Activated CD8-positive, alpha-beta memory T cell treated with anti-CD3 and anti-CD28 coated beads, Interleukin-2, amount 50 U/mL, for 48 hours (primary cell): ENCODE results near the gene OR10K1.
A peak's percentile ranks its signal among the peaks of the same experiment; 100 is the strongest.
"Not testable (repeated sequence)": the region's sequence is repeated elsewhere in the genome, so short reads cannot be mapped to it uniquely, and the experiment has no call there.

Source experiments
- DNase-seq: peaks from one replicate; pipeline ENCODE4 v3.0.0-alpha.2; 2020

The OR10K1 gene, protein sequence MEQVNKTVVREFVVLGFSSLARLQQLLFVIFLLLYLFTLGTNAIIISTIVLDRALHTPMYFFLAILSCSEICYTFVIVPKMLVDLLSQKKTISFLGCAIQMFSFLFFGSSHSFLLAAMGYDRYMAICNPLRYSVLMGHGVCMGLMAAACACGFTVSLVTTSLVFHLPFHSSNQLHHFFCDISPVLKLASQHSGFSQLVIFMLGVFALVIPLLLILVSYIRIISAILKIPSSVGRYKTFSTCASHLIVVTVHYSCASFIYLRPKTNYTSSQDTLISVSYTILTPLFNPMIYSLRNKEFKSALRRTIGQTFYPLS

DNA sequence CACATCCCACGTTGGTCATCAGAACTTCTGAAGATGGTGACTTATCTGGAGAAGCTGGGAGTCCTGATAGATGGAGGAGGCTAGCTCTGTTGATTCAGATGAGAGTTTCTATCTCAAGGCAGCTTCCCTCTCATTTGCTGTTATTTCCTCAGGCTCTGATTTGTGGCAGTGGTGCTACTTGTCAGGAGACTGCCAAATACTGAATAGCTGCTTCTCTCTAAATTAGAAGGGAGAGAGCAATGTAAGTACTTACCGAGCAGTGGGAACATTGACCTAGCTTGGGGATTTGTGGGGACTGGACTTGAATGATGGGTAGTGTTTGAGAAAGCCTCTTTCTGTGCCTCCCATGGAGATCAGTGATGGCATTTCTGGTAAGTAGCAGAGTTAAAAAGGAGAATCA is at the start of gene OR10K1:
Gene OR10K1, plus strand, starts transcription at position 301 of the 400 bp plus-strand sequence. CDS start 3,728 bp downstream, outside the sequence.
- DNase-seq: no peak

DNA sequence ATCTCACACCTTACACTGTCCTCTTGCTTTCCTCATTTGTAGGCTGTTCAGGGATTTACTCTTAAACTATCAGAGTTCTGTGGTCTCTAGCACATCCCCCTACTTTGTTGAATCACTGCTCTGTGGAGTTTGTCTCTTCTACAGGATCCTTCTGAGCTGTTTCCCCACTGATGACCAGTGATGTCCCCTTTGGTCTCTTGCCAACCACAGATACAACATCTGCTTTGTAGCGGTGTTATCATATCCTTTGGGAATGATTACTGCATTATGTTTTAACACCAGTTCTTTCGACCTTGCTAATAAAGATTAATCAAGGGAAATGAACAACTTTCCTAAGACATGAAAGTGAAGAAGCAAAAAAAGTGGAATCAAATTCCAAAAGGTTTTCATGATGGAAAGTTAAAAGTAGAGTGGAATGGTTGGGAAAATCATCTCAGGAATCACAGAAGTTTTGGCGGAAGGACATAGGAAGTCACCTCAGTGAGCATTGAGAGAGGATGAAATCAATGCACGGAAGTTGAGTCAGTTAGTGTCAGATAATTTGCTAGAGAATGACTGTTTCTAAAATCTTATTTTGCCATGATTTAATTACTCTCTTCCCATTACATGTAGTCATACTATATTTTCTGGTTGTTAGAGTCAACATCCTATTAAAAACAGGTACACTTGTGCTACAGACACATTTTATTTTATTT is 46.8 kb upstream of the OR10K1 start:
- no peak for DNase-seq

DNA sequence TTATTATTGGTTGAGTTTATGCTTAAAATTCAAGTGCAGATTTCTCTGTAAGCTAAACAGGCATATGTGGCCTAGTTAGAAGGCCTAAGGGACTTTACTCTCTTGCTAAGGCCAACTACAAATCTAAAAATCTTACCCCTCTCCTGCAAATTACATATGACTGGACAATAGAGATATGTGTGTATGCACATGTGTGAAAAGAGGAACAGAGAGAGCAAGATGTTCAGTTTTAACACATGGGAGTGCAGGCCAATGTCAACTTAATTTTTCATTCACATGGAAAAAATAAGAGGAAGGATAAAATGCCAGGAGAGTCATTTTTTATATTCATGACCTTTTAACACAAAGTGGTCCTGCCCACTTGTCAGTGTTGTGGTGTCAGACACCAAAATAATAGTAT is 44.0 kb upstream of the OR10K1 start:
- DNase-seq: no peak

DNA sequence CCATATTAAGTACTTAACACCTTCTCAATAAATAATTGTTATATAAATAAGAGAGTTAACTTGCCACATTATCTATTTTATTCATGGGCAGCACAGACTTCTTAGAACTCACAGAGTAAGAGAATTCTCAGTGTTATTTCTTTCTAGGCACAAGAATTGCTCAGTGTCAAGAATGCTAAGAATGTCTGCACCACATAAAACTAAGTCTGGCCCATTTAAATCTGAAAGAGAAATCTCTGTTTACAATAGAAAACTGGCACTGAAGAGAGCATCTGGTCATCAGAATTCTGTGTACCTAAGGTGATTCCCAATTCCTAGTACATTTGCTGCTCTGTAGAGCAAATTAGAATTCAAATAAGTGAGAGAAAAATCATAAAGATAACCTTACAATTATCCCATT is 39.4 kb upstream of the OR10K1 start:
- DNase-seq: no peak

DNA sequence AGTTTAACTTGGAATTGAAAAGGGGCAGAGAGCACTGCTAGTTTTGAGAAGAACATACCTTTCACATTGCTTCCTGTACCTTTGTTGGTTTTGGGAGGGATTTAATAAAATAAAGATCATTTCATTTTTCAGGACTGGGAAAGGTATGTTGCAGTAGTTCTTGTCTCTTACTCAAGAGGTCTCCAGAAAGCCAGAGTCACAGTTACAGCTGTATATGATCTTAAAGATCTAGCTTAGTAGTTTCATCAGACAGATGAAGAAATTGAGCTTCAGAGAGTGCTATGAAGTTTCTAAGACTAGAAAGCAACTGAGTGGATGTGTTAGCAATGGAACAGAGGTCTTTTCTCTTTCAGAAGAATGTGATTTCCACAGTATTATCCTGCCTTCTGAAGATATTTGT is 36.6 kb upstream of the OR10K1 start:
- DNase-seq: no peak

DNA sequence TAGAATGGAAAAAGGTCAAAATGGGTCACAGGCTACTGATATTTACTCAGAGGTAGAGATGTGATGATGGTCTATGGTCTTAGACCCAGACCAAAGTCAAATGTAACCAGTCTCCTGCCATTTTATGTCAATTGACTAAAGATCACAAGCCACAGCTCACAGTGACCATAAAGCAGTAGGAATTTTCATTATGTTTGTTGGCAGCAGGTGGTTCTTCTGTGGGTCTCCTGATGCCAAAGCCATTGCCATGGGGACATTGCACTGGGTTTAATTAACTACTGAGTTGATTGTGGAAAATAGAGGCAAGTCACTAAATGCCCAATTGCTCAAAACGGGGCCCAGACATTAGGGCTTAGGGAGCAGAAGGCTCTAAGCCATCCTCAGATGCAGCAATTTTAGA is 35.5 kb upstream of the OR10K1 start, which contains the start of gene OR10K2:
Gene OR10K2, minus strand, starts transcription at position 101 of the 400 bp plus-strand sequence. CDS start 5,371 bp downstream, outside the sequence.
- no peak for DNase-seq

DNA sequence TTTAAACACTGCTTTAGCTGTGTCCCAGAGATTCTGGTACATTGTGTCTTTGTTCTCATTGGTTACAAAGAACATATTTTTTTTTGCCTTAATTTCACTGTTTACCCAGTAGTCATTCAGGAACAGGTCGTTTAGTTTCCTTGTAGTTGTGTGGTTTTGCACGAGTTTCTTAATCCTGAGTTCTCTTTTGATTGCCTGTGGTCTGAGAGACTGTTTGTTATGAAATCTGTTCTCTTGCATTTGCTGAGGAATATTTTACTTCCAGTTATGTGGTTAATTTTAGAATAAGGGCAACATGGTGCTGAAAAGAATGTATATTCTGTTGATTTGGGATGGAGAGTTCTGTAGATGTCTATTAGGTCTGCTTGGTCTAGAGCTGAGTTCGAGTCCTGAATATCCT is 31.5 kb upstream of the OR10K1 start:
- not testable (repeated sequence) for DNase-seq

DNA sequence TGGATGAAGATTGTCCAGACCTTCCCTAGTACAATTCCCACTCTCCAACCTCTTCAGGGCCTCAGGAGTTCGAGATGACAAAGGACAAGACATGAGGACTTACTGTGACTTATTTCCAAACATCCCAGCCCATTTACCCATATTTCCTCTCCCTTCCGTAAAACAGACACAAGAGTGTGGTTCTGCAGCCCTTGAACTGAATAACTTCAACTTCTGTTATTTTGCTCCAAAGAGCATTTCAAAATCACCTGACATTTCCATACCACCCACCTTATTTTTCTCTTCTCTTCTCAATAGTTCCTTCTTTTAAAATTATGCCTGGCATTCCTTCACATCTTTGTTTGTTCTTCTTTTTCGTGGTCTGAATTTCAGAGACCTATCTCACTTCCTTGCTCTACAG is 26.9 kb upstream of the OR10K1 start:
- DNase-seq: no peak

DNA sequence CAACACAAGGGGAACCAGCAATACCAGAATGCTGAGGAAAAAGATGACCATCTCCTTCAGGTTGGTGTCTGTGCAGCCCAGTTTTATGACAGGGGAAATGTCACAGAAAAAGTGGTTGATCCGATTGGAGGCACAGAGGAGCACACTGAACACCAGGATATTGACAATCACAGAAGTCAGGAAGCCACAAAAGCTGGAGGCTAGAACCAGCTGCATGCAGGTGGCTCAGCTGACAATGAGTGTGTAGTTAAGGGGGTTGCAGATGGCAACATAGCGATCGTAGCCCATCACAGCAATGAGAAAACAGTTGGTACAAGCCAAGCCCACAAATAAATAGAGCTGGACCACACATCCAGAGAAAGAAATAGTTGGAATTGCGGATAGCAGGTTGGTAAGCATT is 16.3 kb upstream of the OR10K1 start:
- no peak for DNase-seq

DNA sequence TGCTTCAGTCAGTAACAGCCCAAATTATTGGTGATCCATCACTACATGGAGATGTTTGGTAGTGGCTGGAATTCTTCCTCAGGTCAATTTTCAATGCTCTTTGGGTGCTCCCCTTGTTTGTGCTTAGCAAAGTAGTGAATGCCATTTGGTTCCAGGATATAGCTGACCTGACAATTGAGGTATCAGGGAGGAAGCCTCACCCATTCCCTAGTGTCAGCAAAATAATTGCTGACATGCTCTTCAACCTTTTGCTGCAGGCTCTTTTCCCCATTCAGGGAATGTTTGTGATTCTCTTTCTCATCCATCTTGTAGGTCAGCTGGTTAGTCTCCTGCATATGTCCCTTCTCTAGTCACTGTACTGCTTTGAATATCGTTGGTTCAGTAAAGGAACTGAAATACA is 7.1 kb upstream of the OR10K1 start:
- no peak for DNase-seq

DNA sequence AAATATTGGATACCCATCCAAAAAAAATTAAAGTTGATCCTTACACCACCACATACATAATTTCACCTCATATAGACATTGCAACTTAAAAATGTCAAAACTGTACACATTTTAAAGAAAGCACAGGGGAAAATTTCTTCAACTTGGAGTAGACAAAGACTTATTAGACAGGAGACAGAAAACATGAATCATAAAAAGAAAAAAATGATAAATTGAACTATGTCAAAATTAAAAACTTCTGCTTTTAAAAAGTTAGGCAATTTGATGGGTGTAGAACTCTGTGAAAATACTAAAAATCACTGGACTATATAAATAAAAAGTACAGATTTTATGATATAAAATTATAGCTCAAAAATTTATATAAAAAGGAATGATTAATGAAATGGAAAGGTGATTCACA is 4.4 kb upstream of the OR10K1 start:
- DNase-seq: no peak

DNA sequence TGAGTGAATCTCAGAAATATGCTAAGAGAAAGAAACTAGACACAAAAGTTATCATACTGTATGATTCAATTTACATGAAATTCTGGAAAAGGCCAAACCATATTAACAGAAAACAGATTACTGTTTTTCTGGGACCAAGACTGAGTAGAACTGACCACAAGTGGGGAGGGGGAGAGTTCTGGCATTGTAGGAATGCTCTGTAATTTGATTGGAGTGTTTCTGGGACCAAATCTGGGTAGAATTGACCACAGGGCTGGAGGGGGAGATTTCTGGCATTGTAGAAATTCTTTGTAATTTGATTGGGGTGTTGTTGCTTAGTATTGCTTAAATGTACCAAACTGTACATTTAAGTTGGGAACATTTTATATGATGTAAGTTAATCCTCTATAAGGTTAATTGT is 3.4 kb upstream of the OR10K1 start:
- no peak for DNase-seq

DNA sequence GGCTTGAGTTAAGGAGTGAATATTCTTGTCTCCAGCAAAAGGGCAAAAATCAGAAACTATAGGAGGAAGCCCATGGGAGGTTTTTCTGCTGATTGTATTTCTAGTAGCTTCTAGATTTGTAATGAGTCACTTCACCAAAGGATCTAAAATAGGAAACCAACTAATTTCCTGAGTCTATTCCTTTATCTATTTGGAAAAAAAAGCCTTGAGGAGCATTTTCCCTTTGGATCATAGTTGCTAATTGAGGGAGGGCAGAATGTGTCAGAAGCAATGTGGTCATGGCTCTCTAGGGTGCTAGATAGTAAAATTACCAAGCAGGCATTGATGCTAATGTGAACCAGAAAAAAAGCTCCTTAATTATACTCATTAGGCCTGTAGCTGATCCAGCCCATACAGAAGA is 10.3 kb downstream of the OR10K1 start, which contains the start of gene OR10R2:
Gene OR10R2, plus strand, starts transcription at position 301 of the 400 bp plus-strand sequence. CDS start 106 bp downstream, outside the sequence.
- no peak for DNase-seq

DNA sequence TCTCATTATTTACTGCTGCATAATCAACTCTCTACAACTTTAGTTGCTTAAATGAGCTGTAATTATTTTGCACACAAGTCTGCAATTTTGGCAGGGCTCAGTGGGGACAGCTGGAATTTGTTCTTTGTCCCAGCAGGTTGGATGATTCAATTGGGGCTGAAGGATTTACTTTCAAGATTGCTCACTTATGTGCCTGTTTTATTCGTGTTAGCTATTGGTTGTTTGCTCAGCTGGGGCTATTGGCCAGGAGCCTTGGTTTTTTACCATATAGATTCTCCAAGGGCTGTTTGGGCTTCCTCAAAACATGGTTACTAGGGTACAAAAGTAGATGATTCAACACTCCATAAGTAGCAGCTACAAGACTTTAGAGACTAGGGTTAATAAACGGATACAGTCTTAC is 23.8 kb downstream of the OR10K1 start:
- DNase-seq: no peak

DNA sequence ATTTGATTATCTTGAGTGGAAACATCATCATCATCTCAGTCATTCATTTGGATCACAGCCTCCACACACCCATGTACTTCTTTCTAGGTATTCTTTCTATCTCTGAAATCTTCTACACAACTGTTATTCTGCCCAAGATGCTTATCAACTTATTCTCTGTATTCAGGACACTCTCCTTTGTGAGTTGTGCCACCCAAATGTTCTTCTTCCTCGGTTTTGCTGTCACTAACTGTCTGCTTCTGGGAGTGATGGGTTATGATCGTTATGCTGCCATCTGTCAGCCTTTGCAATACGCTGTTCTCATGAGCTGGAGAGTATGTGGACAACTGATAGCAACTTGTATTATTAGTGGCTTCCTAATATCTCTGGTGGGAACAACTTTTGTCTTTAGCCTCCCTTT is 29.7 kb downstream of the OR10K1 start:
- no peak for DNase-seq

DNA sequence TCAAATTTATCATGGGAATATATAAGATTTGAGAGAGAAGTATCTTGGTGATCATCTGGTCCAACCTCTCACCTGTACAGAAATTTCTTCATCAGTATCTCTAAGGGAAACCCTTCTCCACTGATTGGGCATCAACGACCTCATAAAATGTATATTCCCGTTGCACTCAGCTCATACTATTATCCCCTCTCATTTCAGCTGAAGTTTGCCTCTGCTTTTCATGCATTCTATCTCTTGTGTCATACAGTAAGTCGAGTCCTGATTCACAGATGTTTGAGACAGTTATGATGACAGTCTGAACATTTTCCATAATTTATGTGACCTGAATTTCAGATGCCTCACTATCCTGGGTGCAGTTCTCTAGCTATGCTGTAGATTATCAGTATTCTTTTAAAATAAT is 31.4 kb downstream of the OR10K1 start:
- DNase-seq: no peak

DNA sequence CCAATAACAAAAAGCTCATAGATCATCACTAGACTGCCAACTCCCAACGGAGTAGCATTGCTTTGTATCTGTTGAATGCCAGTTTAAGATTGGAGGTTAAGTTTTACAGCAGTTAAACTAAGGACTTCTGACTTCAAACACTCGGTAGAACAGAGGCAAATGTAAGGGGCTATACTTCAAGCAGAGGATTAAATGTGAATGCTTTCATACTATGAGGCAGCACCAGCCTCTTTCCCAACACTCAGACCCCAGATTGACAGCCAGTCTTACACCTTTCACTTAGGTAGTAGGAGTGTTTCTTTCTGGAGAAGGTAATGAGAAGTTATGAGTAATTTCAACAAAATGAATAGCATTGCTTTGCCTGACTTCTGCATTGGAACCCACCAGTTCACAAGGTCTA is 33.2 kb downstream of the OR10K1 start:
- DNase-seq: no peak

DNA sequence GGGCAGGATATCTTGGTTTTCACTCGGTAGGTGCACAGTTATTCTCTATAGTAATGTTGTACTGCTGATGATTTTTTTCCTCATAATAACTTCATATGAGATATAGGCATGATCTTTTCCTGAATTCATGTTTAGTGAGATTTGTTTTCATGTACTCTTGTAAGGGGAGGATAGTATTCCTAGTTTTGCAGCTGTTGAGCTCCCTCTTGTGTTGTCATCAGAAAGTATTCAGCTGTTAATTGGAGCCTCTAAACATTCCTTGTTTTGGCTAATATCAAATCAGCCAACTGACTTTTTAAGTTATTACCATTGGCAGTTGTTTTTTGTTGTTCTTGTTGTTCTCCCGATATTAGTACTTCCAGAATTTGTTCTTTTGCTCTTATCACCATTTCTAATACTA is 34.7 kb downstream of the OR10K1 start:
- DNase-seq: no peak

DNA sequence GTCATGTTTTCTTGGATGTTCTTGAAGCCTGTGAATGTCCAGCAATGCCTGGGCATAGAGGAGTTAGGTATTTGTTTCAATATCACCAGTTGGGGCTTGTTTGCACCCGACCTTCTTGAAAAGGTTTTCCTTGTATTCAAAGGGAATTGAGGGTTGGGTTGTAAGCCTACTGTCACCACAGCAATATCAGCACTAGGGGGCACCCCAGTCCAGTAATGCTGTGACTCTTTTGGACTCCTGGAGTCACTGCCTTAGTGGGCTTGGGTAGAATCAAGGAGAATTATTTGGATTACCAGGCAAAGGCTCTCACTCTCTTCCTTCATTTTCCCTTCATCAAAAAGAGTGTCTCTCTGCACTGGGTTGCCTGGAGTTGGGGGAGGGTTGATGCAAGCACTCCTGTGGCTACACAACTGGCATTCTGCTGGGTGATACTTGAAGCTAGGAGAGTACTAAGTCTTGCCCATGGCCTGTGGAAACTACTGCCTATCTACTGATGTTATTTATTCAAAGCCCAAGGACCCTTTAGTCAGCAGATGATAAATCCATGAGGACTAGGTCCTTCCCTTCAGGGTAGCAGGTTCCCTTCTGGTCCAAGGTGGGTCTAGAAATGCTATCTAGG is 44.8 kb downstream of the OR10K1 start:
- DNase-seq: peak; percentile 61

DNA sequence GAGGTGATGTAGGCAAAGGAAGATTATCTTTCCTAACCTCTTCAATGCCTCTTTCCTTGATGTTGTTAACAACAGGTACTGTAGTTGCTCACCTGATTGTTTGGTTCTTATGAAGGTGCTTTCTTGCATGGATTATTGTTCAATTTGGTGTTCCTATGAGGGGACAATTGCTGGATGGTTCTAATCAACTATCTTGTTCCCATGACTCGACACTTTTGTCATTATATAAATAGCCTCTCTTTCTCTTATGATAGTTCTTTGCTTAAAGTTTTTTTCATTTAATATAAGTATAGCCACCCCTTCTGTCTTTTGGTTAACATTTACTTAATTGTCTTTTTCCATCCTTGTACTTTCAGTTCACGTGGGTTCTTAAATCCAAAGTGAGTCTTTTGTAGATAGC is 45.9 kb downstream of the OR10K1 start:
- no peak for DNase-seq

DNA sequence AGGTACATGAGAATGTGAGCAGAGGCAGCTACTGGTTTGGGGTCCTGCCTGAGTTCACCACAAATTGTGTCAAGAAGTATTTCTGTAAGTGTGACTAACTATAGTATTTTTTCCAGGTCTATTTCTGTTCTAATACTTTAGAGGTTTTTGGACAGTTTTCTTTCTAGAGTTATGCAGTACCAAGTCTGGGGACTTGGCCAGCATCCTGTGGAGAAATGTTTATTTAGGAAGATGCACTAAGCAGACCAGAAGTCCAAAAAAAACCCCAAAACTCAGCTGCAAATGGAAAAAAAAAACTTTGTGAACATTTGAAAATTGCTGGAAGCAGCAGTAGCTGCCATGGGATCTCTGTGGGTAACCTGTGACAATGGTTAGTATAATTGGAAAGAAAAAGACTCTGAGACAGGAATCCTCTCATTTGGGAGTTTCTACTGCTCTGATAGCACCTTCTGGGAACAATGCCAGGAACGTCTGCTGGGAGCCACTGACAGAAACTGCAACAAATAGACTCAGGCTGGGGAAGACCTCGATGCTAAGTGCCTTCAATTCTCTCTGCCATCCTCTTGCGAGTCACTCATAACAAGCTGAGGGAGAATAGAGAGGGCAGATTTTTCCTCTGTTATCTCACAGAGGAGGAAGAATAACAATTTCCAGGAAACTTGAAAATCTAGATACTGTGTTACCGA is 48.0 kb downstream of the OR10K1 start:
- DNase-seq: no peak

DNA sequence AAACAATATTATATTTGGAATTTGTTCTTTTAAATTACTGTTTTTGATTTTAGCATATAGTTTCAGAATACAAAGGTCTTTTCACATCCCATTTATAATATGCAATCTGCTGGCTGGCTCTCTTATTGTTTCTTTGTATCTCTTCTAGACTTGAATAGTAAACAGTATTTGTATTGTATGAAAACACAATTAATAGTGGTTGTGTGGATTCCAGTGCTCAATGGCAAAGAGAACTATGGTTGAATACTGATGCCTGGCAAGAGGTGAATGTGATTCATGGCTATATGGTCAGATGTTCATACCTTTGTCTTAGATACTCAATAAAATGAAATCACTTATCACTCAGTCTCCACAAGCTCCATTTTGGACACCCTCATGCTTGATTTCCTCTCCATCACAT is 55.3 kb downstream of the OR10K1 start:
- DNase-seq: no peak
